HEK293 (cell line): ENCODE measurements around the gene SOS2.
A peak's percentile ranks its signal among the peaks of the same experiment; 100 is the strongest.

ENCODE experiments used
- CTCF ChIA-PET: fragments of 350-600 bp; formaldehyde crosslinking; extraction: SDS; loops from one replicate; lab custom pipeline; 2021; ENCODE audit warnings: antibody characterized with exemption; lab: Yijun Ruan, JAX
- POLR2A ChIA-PET: fragments of 300-600 bp; formaldehyde crosslinking; extraction: SDS; loops from one replicate; lab custom pipeline; 2020; ENCODE audit warnings: antibody characterized with exemption, inconsistent platforms; lab: Yijun Ruan, JAX
- H3K27ac ChIP-seq: fragments of 200-500 bp; sonication (Bioruptor generic); 2 replicates; pipeline ENCODE4 v1.5.1; 2014; ENCODE audit warnings: low read depth, low read length, control low read depth, inconsistent platforms; ENCODE audit errors: extremely low read depth
- H3K36me3 ChIP-seq, 2 experiments: fragments of 200-500 bp in 1 of 2; sonication (Bioruptor generic) in 1 of 2; 1 replicate in 1 of 2; 2 replicates in 1 of 2; pipeline ENCODE4 v1.5.1; 2014 to 2017; ENCODE audit warnings: inconsistent platforms in 2 of 2, low read length in 2 of 2; ENCODE audit not compliant: control insufficient read depth in 2 of 2, insufficient read depth in 1 of 2
- H3K4me1 ChIP-seq: fragments of 200-500 bp; sonication (Bioruptor generic); 2 replicates; pipeline ENCODE4 v1.5.1; 2014; ENCODE audit warnings: mild to moderate bottlenecking, low read length, inconsistent platforms; ENCODE audit not compliant: control insufficient read depth, insufficient read depth
- H3K4me3 ChIP-seq: 2 replicates; pipeline ENCODE4 v1.5.1; 2011; ENCODE audit warnings: low read depth, mild to moderate bottlenecking, control low read depth, low read length, moderate library complexity
- H3K9me3 ChIP-seq: fragments of 200-500 bp; sonication (Bioruptor generic); 2 replicates; pipeline ENCODE4 v1.5.1; 2014; ENCODE audit warnings: low read depth, low read length, inconsistent platforms; ENCODE audit not compliant: control insufficient read depth, insufficient read depth
- EGR2 ChIP-seq: fragments of 450-650 bp; formaldehyde crosslinking; IDR thresholded peaks from 2 replicates; pipeline ENCODE4 v1.5.1; 2016; ENCODE audit warnings: low read depth, missing biosample characterization, missing genetic modification characterization
- KLF7 ChIP-seq: fragments of 450-650 bp; formaldehyde crosslinking; IDR thresholded peaks from 2 replicates; pipeline ENCODE4 v1.5.1; 2016; ENCODE audit warnings: missing biosample characterization, missing genetic modification characterization, borderline replicate concordance
- SCRT2 ChIP-seq: fragments of 450-650 bp; formaldehyde crosslinking; IDR thresholded peaks from 2 replicates; pipeline ENCODE4 v1.5.1; 2016; ENCODE audit warnings: missing biosample characterization, missing genetic modification characterization
- ZFHX2 ChIP-seq: fragments of 450-650 bp; formaldehyde crosslinking; conservative IDR thresholded peaks from 2 replicates; pipeline ENCODE4 v1.5.1; 2016; ENCODE audit warnings: missing biosample characterization, missing genetic modification characterization
- ZNF10 ChIP-seq: fragments of 450-650 bp; formaldehyde crosslinking; IDR thresholded peaks from 2 replicates; pipeline ENCODE4 v1.5.1; 2017; ENCODE audit warnings: missing biosample characterization, missing genetic modification characterization
- ZNF155 ChIP-seq: fragments of 450-650 bp; formaldehyde crosslinking; IDR thresholded peaks from 2 replicates; pipeline ENCODE4 v1.5.1; 2016; ENCODE audit warnings: missing biosample characterization, missing genetic modification characterization
- ZNF169 ChIP-seq: fragments of 450-650 bp; formaldehyde crosslinking; IDR thresholded peaks from 2 replicates; pipeline ENCODE4 v1.5.1; 2016; ENCODE audit warnings: missing biosample characterization, missing genetic modification characterization
- ZNF514 ChIP-seq: fragments of 450-650 bp; formaldehyde crosslinking; IDR thresholded peaks from 2 replicates; pipeline ENCODE4 v1.5.1; 2016; ENCODE audit warnings: missing biosample characterization, missing genetic modification characterization
- ZNF654 ChIP-seq: fragments of 450-650 bp; formaldehyde crosslinking; IDR thresholded peaks from 2 replicates; pipeline ENCODE4 v1.5.1; 2016; ENCODE audit warnings: low read depth, missing biosample characterization, missing genetic modification characterization
- TF ChIP-seq, protein P1 (sequence below): fragments of 450-650 bp; formaldehyde crosslinking; IDR thresholded peaks from 2 replicates; pipeline ENCODE4 v1.5.1; 2016; ENCODE audit warnings: missing biosample characterization, missing genetic modification characterization
- TF ChIP-seq, protein P2 (sequence below): fragments of 450-650 bp; formaldehyde crosslinking; IDR thresholded peaks from 2 replicates; pipeline ENCODE4 v1.5.1; 2016; ENCODE audit warnings: missing biosample characterization, missing genetic modification characterization
- TF ChIP-seq, protein P3 (sequence below): fragments of 450-650 bp; formaldehyde crosslinking; IDR thresholded peaks from 2 replicates; pipeline ENCODE4 v1.5.1; 2016; ENCODE audit warnings: missing biosample characterization, missing genetic modification characterization
- TF ChIP-seq, protein P4 (sequence below): fragments of 450-650 bp; formaldehyde crosslinking; IDR thresholded peaks from 2 replicates; pipeline ENCODE4 v1.5.1; 2016; ENCODE audit warnings: missing biosample characterization, missing genetic modification characterization, low read depth
- TF ChIP-seq, protein P5 (sequence below): fragments of 450-650 bp; formaldehyde crosslinking; IDR thresholded peaks from 2 replicates; pipeline ENCODE4 v1.5.1; 2016; ENCODE audit warnings: missing biosample characterization, missing genetic modification characterization
- TF ChIP-seq, protein P6 (sequence below): fragments of 450-650 bp; formaldehyde crosslinking; IDR thresholded peaks from 2 replicates; pipeline ENCODE4; 2016; ENCODE audit warnings: missing biosample characterization, missing genetic modification characterization
- TF ChIP-seq, protein P7 (sequence below): fragments of 450-650 bp; formaldehyde crosslinking; IDR thresholded peaks from 2 replicates; pipeline ENCODE4 v1.5.1; 2017; ENCODE audit warnings: missing biosample characterization, mild to moderate bottlenecking, missing genetic modification characterization, moderate library complexity

Gene SOS2

DNA sequence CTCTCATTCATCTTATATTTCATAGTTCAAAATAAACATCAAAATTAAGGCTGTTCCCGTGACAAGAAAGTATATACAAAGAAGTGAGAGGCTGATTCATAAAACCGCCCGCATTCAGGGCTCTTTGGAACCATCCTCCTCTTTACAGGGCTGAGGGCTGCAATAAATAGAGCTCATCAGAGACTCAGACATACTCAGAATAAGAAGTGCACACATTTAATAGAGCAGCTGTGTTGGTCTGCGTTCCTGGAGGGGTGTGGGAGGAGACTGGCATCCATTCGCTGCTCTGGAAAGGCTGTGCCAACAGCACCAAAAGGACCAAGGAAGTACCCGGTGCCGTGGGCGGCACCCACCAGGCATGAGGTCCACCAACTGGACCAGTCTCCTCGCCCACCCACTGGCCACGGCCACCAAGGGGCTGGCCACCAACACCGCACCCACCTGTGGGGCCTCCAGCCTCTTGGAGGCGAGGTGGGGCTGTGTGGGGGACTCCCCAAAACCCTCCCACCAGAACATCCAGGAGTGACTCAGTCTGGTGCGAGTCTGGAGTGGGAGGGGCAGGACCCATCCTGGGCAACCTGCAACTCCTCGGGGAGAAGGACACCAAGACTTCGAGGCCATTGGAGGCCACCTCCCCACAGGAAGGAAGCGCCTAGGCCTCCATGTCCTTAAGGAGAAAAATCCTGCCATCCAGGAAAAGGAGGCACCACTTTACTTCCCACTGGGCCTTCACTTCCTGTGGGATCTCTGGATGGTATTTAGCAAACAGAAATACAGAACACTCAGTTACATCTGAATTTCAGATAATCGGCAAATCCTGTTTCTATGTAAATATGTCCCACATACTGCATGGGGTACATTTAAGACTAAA is 147.7 kb downstream of the SOS2 start:
- Histone ChIP-seq H3K4me1 (no peaks in the 10 kb centered on the region), H3K9me3 (no peaks in the 10 kb centered on the region), H3K36me3 (peaks cover 0 to 2% of the 10 kb centered on the region in 2 experiments; a peak in 1 of 3 replicates), H3K4me3 (no peak overlapping the region)
- POLR2A ChIA-PET, result no interaction called here
- CTCF ChIA-PET, result no interaction called here
- TF ChIP-seq ZNF155 (no peak), ZNF169 (no peak), ZNF10 (no peak), ZNF514 (tag by site-specific recombination) (no peak), EGR2 (tag by site-specific recombination) (peak; percentile 83), SCRT2 (tag by site-specific recombination) (peak; percentile 56), ZFHX2 (tag by site-specific recombination) (peak; percentile 90), KLF7 (tag by site-specific recombination) (no peak), ZNF654 (tag by site-specific recombination) (no peak)
- TF ChIP-seq, protein P1, sequence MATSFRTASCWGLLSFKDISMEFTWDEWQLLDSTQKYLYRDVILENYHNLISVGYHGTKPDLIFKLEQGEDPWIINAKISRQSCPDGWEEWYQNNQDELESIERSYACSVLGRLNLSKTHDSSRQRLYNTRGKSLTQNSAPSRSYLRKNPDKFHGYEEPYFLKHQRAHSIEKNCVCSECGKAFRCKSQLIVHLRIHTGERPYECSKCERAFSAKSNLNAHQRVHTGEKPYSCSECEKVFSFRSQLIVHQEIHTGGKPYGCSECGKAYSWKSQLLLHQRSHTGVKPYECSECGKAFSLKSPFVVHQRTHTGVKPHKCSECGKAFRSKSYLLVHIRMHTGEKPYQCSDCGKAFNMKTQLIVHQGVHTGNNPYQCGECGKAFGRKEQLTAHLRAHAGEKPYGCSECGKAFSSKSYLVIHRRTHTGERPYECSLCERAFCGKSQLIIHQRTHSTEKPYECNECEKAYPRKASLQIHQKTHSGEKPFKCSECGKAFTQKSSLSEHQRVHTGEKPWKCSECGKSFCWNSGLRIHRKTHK (tag by site-specific recombination), result no peak
- TF ChIP-seq, protein P2, sequence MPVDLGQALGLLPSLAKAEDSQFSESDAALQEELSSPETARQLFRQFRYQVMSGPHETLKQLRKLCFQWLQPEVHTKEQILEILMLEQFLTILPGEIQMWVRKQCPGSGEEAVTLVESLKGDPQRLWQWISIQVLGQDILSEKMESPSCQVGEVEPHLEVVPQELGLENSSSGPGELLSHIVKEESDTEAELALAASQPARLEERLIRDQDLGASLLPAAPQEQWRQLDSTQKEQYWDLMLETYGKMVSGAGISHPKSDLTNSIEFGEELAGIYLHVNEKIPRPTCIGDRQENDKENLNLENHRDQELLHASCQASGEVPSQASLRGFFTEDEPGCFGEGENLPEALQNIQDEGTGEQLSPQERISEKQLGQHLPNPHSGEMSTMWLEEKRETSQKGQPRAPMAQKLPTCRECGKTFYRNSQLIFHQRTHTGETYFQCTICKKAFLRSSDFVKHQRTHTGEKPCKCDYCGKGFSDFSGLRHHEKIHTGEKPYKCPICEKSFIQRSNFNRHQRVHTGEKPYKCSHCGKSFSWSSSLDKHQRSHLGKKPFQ, result no peak
- TF ChIP-seq, protein P3, sequence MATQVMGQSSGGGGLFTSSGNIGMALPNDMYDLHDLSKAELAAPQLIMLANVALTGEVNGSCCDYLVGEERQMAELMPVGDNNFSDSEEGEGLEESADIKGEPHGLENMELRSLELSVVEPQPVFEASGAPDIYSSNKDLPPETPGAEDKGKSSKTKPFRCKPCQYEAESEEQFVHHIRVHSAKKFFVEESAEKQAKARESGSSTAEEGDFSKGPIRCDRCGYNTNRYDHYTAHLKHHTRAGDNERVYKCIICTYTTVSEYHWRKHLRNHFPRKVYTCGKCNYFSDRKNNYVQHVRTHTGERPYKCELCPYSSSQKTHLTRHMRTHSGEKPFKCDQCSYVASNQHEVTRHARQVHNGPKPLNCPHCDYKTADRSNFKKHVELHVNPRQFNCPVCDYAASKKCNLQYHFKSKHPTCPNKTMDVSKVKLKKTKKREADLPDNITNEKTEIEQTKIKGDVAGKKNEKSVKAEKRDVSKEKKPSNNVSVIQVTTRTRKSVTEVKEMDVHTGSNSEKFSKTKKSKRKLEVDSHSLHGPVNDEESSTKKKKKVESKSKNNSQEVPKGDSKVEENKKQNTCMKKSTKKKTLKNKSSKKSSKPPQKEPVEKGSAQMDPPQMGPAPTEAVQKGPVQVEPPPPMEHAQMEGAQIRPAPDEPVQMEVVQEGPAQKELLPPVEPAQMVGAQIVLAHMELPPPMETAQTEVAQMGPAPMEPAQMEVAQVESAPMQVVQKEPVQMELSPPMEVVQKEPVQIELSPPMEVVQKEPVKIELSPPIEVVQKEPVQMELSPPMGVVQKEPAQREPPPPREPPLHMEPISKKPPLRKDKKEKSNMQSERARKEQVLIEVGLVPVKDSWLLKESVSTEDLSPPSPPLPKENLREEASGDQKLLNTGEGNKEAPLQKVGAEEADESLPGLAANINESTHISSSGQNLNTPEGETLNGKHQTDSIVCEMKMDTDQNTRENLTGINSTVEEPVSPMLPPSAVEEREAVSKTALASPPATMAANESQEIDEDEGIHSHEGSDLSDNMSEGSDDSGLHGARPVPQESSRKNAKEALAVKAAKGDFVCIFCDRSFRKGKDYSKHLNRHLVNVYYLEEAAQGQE (tag by site-specific recombination), result no peak
- TF ChIP-seq, protein P4, sequence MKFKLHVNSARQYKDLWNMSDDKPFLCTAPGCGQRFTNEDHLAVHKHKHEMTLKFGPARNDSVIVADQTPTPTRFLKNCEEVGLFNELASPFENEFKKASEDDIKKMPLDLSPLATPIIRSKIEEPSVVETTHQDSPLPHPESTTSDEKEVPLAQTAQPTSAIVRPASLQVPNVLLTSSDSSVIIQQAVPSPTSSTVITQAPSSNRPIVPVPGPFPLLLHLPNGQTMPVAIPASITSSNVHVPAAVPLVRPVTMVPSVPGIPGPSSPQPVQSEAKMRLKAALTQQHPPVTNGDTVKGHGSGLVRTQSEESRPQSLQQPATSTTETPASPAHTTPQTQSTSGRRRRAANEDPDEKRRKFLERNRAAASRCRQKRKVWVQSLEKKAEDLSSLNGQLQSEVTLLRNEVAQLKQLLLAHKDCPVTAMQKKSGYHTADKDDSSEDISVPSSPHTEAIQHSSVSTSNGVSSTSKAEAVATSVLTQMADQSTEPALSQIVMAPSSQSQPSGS, result no peak
- TF ChIP-seq, protein P5, sequence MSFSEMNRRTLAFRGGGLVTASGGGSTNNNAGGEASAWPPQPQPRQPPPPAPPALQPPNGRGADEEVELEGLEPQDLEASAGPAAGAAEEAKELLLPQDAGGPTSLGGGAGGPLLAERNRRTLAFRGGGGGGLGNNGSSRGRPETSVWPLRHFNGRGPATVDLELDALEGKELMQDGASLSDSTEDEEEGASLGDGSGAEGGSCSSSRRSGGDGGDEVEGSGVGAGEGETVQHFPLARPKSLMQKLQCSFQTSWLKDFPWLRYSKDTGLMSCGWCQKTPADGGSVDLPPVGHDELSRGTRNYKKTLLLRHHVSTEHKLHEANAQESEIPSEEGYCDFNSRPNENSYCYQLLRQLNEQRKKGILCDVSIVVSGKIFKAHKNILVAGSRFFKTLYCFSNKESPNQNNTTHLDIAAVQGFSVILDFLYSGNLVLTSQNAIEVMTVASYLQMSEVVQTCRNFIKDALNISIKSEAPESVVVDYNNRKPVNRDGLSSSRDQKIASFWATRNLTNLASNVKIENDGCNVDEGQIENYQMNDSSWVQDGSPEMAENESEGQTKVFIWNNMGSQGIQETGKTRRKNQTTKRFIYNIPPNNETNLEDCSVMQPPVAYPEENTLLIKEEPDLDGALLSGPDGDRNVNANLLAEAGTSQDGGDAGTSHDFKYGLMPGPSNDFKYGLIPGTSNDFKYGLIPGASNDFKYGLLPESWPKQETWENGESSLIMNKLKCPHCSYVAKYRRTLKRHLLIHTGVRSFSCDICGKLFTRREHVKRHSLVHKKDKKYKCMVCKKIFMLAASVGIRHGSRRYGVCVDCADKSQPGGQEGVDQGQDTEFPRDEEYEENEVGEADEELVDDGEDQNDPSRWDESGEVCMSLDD, result no peak
- TF ChIP-seq, protein P6, sequence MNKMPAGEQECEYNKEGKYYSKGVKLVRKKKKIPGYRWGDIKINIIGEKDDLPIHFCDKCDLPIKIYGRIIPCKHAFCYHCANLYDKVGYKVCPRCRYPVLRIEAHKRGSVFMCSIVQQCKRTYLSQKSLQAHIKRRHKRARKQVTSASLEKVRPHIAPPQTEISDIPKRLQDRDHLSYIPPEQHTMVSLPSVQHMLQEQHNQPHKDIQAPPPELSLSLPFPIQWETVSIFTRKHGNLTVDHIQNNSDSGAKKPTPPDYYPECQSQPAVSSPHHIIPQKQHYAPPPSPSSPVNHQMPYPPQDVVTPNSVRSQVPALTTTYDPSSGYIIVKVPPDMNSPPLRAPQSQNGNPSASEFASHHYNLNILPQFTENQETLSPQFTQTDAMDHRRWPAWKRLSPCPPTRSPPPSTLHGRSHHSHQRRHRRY (tag by site-specific recombination), result no peak
- TF ChIP-seq, protein P7, sequence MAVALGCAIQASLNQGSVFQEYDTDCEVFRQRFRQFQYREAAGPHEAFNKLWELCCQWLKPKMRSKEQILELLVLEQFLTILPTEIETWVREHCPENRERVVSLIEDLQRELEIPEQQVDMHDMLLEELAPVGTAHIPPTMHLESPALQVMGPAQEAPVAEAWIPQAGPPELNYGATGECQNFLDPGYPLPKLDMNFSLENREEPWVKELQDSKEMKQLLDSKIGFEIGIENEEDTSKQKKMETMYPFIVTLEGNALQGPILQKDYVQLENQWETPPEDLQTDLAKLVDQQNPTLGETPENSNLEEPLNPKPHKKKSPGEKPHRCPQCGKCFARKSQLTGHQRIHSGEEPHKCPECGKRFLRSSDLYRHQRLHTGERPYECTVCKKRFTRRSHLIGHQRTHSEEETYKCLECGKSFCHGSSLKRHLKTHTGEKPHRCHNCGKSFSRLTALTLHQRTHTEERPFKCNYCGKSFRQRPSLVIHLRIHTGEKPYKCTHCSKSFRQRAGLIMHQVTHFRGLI, result no peak
- TF ChIP-seq, all 188 proteins: peak for 3
- no peak overlapping the region for H3K27ac ChIP-seq
